GM18505 (cell line): Measurements from ENCODE around the gene RPL36AL.
"Not testable (repeated sequence)": the region's sequence is repeated elsewhere in the genome, so short reads cannot be mapped to it uniquely, and the experiment has no call there.

Experiments
- ATAC-seq: cut with Tn5 transposase; IDR thresholded peaks from one replicate; pipeline ENCODE4 v1.9.1; 2021; ENCODE audit not compliant: unreplicated experiment
- POLR2A ChIP-seq: IDR thresholded peaks from 4 replicates; pipeline ENCODE4 v1.6.1; 2011; ENCODE audit warnings: borderline replicate concordance; ENCODE audit not compliant: insufficient read depth, insufficient read length; ENCODE audit errors: extremely low read depth

RPL36AL gene

GRCh38 chr14:49633640-49634546, 13.5 kb upstream of the RPL36AL start:
- peak; percentile 94 for TF ChIP-seq POLR2A
- ATAC-seq: peak; percentile 76

- ATAC-seq: no peak
- no peak for TF ChIP-seq POLR2A
These were observed 3.8 kb upstream of the RPL36AL start for GRCh38 chr14:49623941-49624839.

- no peak for TF ChIP-seq POLR2A
- ATAC-seq: no peak
These were observed 3.0 kb upstream of the RPL36AL start for GRCh38 chr14:49623387-49623786.

GRCh38 chr14:49622022-49622607, 1.7 kb upstream of the RPL36AL start:
- no peak for ATAC-seq
- TF ChIP-seq POLR2A: no peak

GRCh38 chr14:49621114-49621881, 872 bp upstream of the RPL36AL start:
- no peak for TF ChIP-seq POLR2A
- ATAC-seq: peak; percentile 29

- ATAC-seq: no peak
- TF ChIP-seq POLR2A: no peak
These were observed 696 bp downstream of the RPL36AL start for GRCh38 chr14:49619730-49620129.

GRCh38 chr14:49619273-49619672, 1.2 kb downstream of the RPL36AL start:
- not testable (repeated sequence) for ATAC-seq

GRCh38 chr14:49617852-49618519, 2.4 kb downstream of the RPL36AL start:
- no peak for ATAC-seq
- TF ChIP-seq POLR2A: no peak

- TF ChIP-seq POLR2A: no peak
These were observed 4.7 kb downstream of the RPL36AL start for GRCh38 chr14:49615776-49616175.

GRCh38 chr14:49614196-49614595, 6.2 kb downstream of the RPL36AL start:
- no peak for ATAC-seq
- no peak for TF ChIP-seq POLR2A

More at GRCh38 chr14:49615776-49616175, 4.7 kb downstream of the RPL36AL start:
- ATAC-seq: no peak

GRCh38 chr14:49612671-49613070, 7.8 kb downstream of the RPL36AL start:
- TF ChIP-seq POLR2A: no peak
- no peak for ATAC-seq

- no peak for TF ChIP-seq POLR2A
- ATAC-seq: no peak
These were observed 8.2 kb downstream of the RPL36AL start for GRCh38 chr14:49612251-49612650.
